Astrocyte (in vitro differentiated cells and primary cell): ENCODE data around the gene SCYGR1.

Source experiments
- CTCF ChIP-seq: IDR thresholded peaks from 2 replicates; pipeline ENCODE4 v1.5.1; 2011; ENCODE audit warnings: low read depth, mild to moderate bottlenecking, inconsistent platforms, low read length, moderate library complexity; ENCODE audit not compliant: insufficient read depth
- EZH2 ChIP-seq: IDR thresholded peaks from 2 replicates; pipeline ENCODE4 v1.6.1; 2012; ENCODE audit warnings: mild to moderate bottlenecking, low read length, inconsistent platforms; ENCODE audit not compliant: insufficient read depth

GRCh38 chr2:227389661-227390060 is 1.9 kb upstream of the SCYGR1 start:
- TF ChIP-seq CTCF = no peak
- TF ChIP-seq EZH2 = no peak
